ENCODE results near the gene PIAS2. TPM values are rescaled to one million over a fixed set of nuclear protein-coding genes. Genes with fewer than 3 reads are reported as not detected.
"Not testable (repeated sequence)": the region's sequence is repeated elsewhere in the genome, so short reads cannot be mapped to it uniquely, and the experiment has no call there.

The PIAS2 gene
- total RNA-seq, 4 donors from 2014 or later = 18.1 to 26.9 (median 25.4) TPM

DNA sequence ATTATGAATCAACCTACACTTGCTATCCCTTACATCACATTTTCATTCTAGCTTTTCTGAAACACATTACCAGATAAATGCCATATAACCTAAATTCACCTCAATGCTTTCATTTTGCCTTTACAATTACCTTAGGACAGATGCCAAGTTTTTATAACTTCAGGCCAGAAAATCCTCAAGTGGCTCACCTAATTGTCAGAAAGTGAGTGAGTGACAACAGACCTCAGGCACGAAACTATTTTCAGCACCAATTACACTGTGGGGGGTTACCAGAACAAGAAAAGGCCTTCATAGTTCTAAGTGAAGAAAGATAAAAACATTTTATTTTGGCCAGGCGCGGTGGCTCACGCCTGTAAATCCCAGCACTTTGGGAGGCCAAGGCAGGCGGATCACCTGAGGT, 108.2 kb downstream of the PIAS2 start:
- Histone ChIP-seq H3K27me3 (no peaks in the 10 kb centered on the region), H3K27ac (replicated peaks in 1 of 4) (no peak overlapping the region), H3K4me1 (no peaks in the 10 kb centered on the region), H3K4me3 (no peak overlapping the region), H3K9me3 (no peaks in the 10 kb centered on the region), H3K36me3 (no peaks in the 10 kb centered on the region)
- TF ChIP-seq POLR2A (IDR thresholded peaks at IDR 0.05; ENCODE audit: low read depth) = no peak
- no peak for TF ChIP-seq EP300 (IDR thresholded peaks at IDR 0.05)
- no peak for TF ChIP-seq POLR2AphosphoS5 (IDR thresholded peaks at IDR 0.05)
- TF ChIP-seq, protein P1, sequence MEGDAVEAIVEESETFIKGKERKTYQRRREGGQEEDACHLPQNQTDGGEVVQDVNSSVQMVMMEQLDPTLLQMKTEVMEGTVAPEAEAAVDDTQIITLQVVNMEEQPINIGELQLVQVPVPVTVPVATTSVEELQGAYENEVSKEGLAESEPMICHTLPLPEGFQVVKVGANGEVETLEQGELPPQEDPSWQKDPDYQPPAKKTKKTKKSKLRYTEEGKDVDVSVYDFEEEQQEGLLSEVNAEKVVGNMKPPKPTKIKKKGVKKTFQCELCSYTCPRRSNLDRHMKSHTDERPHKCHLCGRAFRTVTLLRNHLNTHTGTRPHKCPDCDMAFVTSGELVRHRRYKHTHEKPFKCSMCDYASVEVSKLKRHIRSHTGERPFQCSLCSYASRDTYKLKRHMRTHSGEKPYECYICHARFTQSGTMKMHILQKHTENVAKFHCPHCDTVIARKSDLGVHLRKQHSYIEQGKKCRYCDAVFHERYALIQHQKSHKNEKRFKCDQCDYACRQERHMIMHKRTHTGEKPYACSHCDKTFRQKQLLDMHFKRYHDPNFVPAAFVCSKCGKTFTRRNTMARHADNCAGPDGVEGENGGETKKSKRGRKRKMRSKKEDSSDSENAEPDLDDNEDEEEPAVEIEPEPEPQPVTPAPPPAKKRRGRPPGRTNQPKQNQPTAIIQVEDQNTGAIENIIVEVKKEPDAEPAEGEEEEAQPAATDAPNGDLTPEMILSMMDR (IDR thresholded peaks at IDR 0.05) = no peak
- 95% methylated on average over 5 of the region's 5 CpGs for WGBS
- intact Hi-C loops (cut with DNase I) = no loop called here
- DNase-seq (ENCODE audit: extremely low spot score) = no peak

DNA sequence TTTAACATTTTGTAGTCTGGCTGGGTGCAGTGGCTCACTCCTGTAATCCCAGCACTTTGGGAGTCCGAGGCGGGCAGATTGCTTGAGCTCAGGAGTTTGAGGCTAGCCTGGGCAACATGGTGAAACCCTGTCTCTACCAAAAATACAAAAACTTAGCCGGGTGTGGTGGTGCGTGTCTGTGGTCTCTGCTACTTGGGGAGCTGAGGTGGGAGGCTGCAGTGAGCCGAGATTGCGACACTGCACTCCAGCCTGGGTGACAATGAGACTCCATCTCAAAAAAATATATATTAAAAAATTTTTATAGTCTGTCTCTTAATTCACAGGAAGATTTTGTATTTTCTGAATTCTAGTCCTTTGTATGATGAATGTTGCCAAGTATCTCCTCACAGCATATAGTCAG, 121.4 kb downstream of the PIAS2 start:
- not testable (repeated sequence) for H3K36me3 ChIP-seq; H3K4me3 ChIP-seq; H3K9me3 ChIP-seq; DNase-seq (ENCODE audit: extremely low spot score); H3K4me1 ChIP-seq; H3K27ac ChIP-seq (replicated peaks in 1 of 4); H3K27me3 ChIP-seq
- intact Hi-C loops (cut with DNase I) = loop anchor here (10.0 kb wide), 1 partner anchor 59 kb away; no protein-coding TSS in a partner anchor
- 98% methylated on average over 6 of the region's 6 CpGs for WGBS

DNA sequence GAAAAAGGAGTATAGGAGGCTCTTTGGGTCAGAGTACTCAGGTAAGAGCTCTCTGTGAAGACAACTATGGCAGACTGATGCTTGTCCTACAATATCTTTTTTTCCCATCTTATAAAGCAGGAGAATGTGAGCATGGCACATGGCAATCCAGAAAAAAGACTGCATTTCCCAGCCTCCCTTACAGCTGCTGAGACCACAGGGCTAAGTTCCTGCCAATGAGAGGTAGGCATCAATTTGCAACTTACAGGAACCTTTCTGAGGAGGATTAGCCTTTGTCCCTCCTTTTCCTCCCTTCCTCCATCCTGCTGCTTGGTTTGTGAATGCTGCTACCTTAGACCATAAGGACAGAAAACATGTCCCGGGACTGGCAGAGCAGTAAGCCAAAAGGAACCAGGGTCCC, 122.7 kb downstream of the PIAS2 start:
- TF ChIP-seq EP300 (IDR thresholded peaks at IDR 0.05) (no peak), POLR2A (IDR thresholded peaks at IDR 0.05; ENCODE audit: low read depth) (no peak), POLR2AphosphoS5 (IDR thresholded peaks at IDR 0.05) (no peak)
- TF ChIP-seq, protein P1 (IDR thresholded peaks at IDR 0.05) = no peak
- no peak overlapping the region for H3K27ac ChIP-seq (replicated peaks in 1 of 4)
- 88% methylated on average over 1 of the region's 1 CpG for WGBS

DNA sequence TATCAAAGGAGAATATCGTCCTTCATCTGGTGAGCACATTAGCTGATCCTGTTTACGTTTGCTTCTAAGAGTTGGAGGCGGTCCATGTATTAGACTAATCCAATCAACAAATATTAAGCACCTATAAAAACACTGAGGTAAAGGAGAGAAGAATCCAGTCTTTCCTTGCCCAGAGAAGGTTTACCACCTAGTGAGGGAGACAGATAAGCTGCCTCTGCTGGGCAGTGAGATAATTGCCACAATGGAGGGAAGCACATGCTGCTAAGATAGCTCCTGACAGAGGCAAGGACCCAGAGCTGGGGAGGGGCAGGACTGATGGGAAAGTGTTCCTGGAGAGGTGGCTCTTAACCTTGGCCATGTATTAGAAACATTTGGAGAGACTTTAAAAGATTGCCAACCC, 123.7 kb downstream of the PIAS2 start:
- TF ChIP-seq POLR2AphosphoS5 (IDR thresholded peaks at IDR 0.05) (no peak), POLR2A (IDR thresholded peaks at IDR 0.05; ENCODE audit: low read depth) (no peak), EP300 (IDR thresholded peaks at IDR 0.05) (no peak)
- TF ChIP-seq, protein P1 (IDR thresholded peaks at IDR 0.05) = no peak
- intact Hi-C loops (cut with DNase I) = loop anchor here (10.0 kb wide), 1 partner anchor 61 kb away; no protein-coding TSS in a partner anchor
- 82% methylated on average over 3 of the region's 3 CpGs for WGBS
- no peaks in the 10 kb centered on the region for H3K4me1 ChIP-seq
- no peak for DNase-seq (ENCODE audit: extremely low spot score)
- H3K4me3 ChIP-seq = no peak overlapping the region
- no peak overlapping the region for H3K27ac ChIP-seq (replicated peaks in 1 of 4)
- H3K36me3 ChIP-seq = no peaks in the 10 kb centered on the region
- no peaks in the 10 kb centered on the region for H3K27me3 ChIP-seq
- H3K9me3 ChIP-seq = no peaks in the 10 kb centered on the region

More for the DNA sequence above, 122.7 kb downstream of the PIAS2 start:
- Histone ChIP-seq H3K9me3 (no peaks in the 10 kb centered on the region), H3K4me3 (no peak overlapping the region), H3K4me1 (no peaks in the 10 kb centered on the region), H3K27me3 (no peaks in the 10 kb centered on the region), H3K36me3 (no peaks in the 10 kb centered on the region)
- DNase-seq (ENCODE audit: extremely low spot score) = no peak
- intact Hi-C loops (cut with DNase I) = loop anchor here (10.0 kb wide), 1 partner anchor 60 kb away; no protein-coding TSS in a partner anchor

DNA sequence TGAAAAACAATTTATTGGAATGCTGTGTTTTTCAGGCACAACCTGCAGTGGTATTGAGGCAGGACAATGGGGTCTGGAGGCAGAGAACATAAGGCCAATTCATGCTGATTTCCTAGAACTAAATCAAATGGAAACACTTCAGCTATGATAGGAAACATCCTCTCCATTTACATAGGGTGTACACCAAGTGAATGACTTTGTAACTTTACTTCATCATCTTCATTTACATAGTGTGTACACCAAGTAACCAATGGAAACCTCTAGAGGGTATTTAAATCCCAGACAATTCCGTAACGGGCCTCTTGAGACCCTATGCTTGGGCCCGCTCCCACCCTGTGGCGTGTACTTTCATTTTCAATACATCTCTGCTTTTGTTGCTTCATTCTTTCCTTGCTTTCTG, 128.2 kb downstream of the PIAS2 start:
- H3K4me3 ChIP-seq = no peak overlapping the region
- WGBS = 90% methylated on average over 4 of the region's 4 CpGs
- no peak overlapping the region for H3K27ac ChIP-seq (replicated peaks in 1 of 4)
- no peak for DNase-seq (ENCODE audit: extremely low spot score)
- H3K36me3 ChIP-seq = no peaks in the 10 kb centered on the region
- H3K27me3 ChIP-seq = no peaks in the 10 kb centered on the region
- no peaks in the 10 kb centered on the region for H3K4me1 ChIP-seq
- TF ChIP-seq POLR2A (IDR thresholded peaks at IDR 0.05; ENCODE audit: low read depth) = no peak
- no peak for TF ChIP-seq POLR2AphosphoS5 (IDR thresholded peaks at IDR 0.05)
- TF ChIP-seq EP300 (IDR thresholded peaks at IDR 0.05) = no peak
- TF ChIP-seq, protein P1 (IDR thresholded peaks at IDR 0.05) = no peak
- peaks cover 0 to 14% (median 0%) of the 10 kb centered on the region in 4 donors for H3K9me3 ChIP-seq
- intact Hi-C loops (cut with DNase I) = no loop called here
